ENCODE data around the gene GPR78.

GRCh38 chr4:8550691-8551090 lies 29.5 kb upstream of the GPR78 start:
- no peak for TF ChIP-seq CTCF (IDR thresholded peaks at IDR 0.05; ENCODE audit: borderline replicate concordance, extremely low read depth, low read length, poor library complexity, severe bottlenecking)
- no peak for TF ChIP-seq EZH2 (IDR thresholded peaks at IDR 0.05; ENCODE audit: borderline replicate concordance, low read depth, low read length, severe bottlenecking)

Data from DND-41 (cell line).